HG03108 (cell line): ENCODE measurements around the gene SLC6A1.

Source experiments
- ATAC-seq: cut with Tn5 transposase; IDR thresholded peaks from one replicate; pipeline ENCODE4 v1.9.1; 2021; ENCODE audit warnings: moderate library complexity; ENCODE audit not compliant: unreplicated experiment

Gene SLC6A1

DNA sequence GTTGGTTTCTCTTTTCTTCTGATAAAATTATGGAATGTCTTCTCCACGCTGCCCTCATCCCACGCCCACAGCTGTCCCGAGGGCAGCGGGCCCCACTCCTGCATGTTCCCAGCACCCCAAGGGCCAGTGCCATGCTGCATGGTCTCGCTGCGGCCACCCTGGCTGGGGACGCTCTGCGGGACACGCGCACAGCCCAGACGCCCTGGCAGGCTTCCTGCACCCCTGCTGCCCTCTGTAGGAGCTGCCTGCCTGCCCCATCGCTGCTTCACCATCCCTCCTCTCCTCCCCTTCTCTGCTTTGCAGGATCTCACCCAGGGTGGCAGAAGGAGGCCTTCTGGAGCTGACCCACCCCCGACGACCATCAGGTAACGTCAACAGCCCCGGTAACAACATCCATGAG lies 22.8 kb downstream of the SLC6A1 start:
- ATAC-seq: no peak

DNA sequence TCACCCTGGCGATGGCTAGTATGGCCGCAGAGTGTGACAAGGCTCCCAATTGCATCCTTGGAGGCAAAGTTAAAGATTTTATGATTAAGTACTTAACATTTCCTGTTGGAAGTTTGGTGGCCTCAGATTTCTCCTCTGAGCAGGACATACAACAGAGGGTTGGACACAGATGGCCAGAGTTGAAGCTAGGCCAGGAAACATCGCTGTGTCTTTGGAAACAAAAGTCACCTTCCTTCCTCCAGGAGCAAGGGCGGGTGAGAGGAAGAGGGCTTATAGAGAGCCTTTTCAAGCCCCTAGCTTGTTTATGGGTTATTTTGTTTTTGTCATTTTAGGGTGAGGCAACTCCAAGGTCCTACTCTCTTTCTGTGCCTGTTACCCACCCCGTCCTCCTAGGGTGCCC lies 24.2 kb downstream of the SLC6A1 start:
- ATAC-seq: no peak

DNA sequence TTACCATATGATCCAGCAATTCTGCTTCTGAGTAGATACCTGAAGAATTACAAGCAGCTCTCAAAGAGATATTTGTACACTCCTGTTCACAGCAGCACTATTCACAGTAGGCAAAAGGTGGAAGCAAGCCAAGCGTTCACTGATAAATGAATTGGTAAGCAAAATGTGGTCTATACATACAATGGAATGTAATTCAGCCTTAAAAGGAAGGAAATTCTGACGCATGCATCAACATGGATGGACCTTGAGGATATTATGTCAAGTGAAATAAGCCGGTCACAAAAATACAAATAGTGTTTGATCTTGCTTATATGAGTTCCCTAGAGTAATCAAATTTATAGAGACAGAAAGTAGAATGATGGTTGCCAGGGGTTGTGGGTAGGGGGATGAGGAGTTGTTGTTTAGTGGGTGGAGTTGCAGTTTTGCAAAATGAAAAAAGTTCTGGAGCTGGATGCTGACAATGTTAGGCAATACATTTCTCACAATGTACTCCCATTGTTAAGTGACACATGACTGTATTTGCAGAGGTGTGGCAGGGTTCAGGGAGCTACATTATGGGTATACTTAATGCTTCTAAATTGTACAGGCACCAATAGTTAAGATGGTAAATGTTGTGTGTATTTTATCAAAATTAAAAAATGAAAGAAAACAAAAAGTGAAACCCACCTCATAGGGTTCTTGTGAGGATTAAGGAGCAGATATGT lies 26.7 kb downstream of the SLC6A1 start:
- ATAC-seq: no peak

DNA sequence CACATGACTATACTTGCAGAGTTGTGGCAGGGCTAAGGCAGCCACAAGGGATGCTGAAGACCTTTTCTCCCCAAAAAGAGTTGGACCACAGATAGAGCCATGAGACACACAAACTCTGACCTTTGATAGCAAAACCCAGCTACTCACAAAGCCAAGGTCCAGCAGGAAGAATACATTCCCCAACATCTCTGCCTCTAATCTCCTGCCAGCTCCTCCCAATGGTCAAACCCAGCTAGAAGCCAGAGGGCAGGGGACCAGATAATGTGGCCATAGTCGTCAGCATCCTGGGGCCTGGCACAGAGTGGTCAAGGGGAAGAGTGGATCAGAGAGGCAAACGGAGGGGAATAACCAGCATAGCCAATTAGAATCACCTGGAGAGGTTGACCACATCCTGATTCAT lies 28.2 kb downstream of the SLC6A1 start:
- ATAC-seq: no peak

DNA sequence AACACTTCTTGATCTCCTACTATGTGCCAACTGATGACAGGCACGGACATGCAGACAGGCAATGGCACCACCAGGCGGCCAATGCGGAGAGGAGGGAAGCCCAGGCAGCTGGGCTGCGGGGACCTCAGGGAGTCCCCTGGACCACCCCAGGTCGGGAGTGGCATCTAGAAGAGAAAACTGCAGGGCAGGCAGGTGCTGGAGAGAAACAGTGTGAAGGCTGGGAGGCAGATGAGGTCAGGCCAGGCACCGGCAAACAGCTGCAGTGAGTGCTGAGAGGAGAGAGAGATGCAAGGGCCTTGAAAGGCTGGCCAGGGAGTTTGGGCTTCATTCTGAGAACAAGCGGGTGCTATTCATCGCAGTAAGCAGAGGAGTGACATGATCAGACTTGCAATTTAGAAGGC lies 29.1 kb downstream of the SLC6A1 start:
- no peak for ATAC-seq

DNA sequence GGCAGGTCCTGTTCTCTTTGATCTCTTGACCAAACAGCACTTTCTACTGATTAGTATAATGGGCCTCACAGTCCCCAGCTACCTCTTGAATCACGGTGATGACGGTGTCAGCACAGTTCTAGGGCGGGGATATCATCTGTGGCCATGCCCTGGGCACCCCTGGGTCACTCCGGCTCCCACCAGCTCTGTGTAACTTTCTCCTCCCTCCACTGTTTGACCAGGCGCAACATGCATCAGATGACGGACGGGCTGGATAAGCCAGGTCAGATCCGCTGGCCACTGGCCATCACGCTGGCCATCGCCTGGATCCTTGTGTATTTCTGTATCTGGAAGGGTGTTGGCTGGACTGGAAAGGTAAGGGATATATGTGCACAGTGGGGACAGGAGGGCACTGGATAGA lies 29.6 kb downstream of the SLC6A1 start:
- ATAC-seq: no peak

DNA sequence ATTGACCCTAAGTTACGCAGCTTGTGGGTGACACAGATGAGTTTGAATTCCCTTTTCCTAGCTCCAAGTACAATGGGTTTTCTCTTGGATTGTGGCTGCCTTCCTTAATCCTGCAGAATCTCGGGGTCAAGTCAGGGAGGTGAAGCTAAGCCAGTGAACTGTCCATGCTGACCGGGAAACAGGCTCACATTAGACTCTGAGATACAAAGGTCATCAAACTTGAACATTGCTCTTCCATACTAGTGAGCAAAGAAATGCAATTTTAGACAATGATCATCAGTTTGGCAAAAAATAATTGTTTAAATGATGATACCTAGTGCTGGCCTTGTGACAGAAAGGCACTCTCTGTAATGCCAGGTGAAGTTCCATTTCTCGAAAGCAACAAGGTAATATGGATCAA lies 31.6 kb downstream of the SLC6A1 start:
- no peak for ATAC-seq

DNA sequence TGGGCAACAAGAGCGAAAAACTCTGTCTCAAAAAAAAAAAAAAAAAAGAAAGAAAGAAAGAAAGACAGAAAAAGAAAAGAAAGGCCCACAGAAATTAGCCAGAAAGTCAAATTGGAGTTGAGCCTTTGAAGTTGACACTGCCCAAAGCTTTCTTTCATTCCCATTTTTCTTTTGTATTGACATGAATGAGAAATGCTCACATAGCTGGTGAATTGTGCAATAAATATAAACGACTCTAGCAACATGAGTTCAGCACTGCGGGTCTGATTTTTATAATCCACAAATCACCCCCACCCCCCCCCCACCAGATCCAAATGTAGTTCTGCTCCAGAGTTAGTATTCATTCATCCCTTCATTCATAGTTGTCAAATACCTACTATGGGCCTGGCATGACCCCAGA lies 37.4 kb downstream of the SLC6A1 start:
- no peak for ATAC-seq

DNA sequence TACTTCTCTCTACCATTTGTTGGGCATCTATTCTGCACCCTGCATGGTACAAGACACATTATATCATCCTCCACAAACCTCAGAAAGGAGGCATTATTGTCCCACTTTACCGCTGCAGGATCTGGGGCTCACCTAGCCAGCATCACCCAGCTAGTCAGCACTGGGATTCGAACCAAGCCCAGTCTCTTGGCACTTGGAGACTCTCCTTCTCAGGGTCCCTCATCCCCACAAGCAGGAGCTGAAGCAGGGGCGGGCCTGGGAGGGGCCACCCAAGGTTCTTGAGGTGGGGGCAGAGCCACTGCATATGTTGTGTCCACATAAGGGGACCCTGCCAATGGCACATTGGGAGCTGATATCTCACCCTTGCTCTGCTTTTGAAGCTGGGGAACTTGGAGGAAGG lies 41.3 kb downstream of the SLC6A1 start:
- no peak for ATAC-seq

DNA sequence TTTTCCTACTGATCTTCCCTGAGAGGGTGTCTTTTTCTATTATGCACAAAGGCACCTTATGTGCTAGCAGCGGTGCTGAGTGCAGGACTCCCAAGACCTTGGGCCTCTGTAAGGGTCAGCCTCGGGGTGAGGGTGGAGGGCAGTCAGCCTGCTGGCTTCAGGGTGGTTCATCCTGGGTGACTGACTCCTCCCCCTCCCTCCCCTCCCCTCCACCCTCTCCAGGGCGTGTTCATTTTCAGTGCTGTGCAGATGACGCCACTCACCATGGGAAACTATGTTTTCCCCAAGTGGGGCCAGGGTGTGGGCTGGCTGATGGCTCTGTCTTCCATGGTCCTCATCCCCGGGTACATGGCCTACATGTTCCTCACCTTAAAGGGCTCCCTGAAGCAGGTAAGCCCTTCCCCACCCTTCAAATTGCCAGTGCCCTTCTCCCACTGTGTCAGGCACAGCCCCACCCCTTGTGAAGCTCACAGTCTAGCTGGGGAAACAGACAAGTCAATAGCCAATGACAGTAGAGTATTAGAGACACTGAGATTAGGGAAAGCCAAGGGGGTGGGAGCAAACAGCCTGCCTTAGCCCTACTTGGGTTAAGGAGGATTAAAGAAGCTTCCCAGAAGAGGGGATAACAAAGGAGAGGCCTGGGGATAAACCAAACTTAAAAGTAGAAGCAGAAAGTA lies 41.9 kb downstream of the SLC6A1 start:
- no peak for ATAC-seq

DNA sequence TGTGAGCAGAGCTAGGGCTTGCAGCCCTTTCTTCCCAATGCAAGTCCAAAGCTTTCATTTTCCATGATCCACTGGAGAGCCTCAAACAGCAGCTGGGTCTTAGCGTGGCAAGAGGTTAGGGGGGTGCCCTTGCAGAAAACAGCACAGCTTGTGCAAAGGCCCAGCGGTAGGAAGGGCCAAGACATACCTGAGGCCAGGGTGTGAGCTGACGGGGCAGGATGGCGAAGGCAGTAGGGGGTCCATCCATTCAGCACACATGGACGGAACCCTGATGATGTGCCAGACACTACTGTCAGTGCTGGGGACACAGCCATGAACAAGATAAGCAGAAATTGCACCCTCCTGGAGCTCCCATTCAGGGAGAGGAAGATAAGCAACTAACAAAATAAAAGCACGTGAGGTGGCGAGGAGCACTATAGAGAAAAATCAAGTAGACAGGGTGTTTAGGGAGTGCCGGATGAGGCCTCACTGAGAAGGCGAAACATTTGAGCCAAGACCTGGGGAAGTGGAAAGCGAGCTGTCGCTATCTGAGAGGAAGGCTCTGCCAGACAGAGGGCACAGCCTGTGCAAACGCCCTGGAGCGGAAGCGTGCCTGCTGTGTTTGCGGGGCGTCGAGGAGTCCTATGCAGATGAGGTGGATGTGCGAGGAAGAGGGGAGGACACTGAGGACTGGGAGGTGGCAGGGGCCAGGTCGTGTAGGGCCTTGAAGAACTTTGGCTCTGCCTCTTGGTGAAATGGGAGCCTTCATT lies 43.4 kb downstream of the SLC6A1 start:
- ATAC-seq: no peak

DNA sequence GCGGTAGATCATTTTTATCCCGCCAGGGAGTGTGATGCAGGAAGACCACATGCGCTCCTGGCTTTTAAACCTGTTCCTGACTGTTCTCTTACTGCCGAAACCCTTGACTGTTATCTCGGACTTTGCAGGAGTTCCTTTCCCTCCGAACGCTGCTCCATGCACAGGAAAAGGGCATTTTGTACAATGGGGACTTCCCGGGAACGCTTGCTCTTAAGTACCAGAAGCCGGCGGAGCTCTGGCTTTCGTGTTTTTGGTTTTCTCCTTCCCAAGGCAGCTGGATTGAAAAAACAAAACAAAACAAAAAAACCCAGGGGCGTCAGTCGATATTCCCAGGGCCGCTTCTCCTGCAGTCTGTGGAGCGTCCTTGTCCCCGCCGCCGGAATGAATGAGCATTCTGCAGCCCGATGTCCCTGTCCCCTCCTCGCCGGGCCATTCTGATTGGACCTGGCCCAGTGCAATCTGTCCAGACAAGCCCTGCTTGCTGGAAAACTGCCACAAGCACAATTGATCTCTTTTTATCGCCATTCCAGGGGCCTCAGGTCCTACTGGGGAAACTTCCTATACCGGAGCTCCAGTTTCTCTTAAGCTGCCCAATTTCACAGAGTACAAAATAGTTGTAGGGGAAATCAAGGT lies 44.8 kb downstream of the SLC6A1 start:
- ATAC-seq: no peak

DNA sequence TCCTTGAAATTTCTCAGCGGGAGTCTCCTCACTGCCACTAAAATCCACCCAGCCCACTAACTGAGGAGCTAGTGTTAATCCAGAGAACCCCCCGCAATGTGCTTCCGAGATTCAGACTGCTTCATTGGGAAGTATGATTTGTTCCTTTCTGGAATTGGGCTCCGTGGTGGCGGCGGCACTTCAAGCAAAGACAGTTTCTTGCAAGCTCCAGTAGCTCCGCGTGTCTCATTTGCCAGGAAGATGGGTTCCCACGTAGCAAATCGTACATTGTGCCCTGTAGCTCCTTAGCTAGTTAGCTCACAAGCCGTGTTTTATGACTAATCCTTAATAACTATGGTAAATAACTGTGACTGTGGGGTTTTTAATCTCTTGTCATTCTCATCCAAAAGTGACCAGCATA lies 45.4 kb downstream of the SLC6A1 start:
- ATAC-seq: no peak

DNA sequence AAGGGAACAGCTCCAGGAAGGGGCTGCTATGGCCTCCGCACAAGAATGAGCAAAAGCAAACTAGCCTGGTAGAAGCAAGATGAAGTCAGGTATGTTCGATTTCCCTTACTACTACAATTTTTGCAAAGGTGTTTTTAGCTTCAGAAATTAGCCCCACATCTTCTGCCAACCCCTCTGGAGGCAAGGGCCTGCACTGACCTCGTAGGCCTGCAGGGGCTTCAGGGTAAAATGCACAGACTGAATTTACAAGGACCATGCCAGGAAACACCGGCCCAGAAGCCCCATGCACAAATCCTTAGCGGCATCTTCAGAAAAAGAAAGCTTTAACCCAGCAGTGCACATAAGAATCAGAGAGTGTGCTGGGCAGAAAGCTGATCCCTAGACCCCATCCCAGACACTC lies 53.0 kb downstream of the SLC6A1 start:
- no peak for ATAC-seq

DNA sequence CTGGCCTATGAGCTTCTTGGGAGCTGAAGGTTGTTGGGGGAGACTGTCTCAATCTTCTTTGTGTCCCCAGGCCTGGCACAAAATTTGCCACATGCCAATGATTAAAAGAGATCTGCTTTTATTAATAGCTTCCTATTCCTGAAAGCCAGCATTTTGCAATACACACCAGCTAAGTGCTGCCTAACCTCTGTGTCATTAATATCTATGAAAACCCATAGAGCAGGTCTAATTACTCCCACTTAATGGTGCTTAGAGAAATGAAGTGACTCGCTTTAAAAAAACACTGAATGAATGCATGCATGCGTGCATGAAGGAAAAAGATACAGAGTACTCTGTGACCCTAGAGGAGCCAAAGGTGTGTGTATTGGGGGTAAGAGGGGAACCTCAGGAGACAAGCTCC lies 55.0 kb downstream of the SLC6A1 start:
- no peak for ATAC-seq

DNA sequence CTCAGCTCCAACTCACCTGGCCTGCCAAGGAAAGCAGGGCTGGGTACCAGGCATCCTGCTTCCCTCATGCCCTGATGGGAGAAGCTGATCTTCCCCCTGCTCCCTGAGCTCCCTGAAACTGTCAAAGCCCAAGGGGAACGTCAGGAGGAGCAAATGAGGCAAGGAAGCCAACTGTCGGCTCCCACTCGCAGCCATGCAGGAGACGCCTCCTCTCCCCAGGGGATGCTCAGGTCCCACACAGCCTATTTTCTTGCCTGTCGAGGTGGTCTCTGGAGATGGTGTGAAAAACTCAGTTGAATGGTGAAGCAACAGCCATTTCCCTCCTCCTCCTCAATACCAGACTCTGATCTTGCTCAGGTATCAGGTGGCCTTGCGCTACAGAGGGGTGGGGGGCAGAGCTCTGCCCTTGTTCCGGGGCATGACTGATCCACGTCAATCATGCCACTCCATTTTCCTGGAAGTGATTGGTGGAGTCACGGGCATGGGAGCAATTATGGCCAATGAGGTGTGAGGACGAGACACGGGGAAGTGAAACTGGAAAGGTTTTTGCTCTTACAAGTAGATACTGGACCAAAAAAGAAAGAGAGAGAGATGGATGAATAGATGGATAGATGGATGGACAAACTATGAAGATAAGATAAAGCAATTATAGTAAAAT lies 58.2 kb downstream of the SLC6A1 start:
- ATAC-seq: no peak

DNA sequence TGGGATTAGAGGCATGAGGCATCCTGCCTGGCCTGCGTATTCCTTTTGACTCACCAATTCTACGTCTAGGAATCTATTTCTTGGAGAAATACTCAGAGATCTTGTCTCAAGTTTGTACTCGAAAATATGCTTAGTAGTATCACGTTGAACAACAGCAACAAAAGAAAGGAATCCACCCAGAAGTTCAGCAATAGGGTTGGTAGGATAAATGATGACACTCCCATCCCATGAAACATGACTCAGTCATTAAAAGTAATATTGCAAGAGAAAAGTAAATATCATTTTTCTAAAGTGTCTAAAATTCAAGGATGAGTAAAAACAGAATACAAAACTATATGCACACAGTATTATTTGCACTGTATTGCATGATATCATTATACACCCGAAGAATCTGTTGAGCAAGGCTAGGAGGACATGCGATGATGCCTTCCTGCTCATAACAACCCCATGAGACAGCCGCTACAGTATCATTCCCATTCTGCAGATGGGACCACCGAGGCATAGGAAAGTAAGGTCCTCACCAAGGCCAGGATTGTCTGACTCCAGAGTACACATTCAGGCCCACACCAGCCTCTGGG lies 61.5 kb downstream of the SLC6A1 start:
- ATAC-seq: no peak

DNA sequence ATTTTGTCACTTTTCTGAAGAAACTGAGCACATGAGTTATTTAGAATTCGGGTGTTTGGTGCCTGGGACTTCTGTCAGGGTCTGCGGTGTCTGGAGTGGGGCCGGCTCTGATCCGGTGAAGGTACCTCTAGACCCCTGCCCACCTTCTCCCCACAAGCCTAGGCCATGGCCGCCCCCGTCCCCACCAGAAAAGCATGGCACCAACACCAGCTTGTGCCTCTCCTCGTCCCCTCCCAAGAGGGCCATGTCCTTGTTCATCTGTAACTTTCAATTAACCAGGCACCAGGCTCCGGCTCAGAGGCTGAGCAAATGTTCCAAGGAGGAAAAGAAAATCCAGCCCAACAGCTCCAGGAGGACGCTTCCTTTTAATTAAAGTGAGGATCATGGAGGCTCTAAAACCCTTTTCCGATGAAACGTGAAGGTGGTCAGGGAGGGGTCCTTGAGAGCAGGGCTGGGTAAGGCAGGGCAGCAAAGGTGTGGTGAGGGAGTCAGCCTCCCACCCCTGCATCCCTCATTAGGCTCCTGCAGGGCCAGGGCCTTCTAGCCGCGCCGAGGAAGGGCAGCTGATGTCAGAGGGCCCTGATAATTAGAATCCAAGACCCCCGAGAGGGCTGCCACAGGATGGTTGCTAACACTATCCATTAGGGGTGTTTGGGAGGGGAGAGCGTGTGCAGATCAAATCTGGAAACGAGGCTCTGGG lies 62.3 kb downstream of the SLC6A1 start:
- no peak for ATAC-seq

DNA sequence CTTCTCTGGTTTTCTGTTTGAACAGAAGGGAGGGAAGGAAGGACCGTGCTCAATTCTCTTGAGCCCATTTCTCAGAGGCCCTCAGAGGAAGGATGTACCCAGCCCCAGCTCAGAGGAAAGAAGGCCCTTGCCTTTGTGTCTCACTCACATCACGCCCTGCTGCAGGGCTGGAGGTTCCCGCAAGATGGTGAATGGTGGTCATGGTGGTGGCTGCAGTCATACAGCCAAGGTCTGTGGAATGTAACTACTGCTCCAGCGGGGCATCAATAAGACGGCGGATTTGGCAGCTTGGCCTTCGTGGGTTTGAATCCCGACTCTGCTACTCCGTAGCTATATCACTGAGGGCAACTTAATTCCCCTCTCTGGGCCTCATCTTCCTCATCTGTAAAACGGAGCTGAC lies 62.9 kb downstream of the SLC6A1 start:
- no peak for ATAC-seq

DNA sequence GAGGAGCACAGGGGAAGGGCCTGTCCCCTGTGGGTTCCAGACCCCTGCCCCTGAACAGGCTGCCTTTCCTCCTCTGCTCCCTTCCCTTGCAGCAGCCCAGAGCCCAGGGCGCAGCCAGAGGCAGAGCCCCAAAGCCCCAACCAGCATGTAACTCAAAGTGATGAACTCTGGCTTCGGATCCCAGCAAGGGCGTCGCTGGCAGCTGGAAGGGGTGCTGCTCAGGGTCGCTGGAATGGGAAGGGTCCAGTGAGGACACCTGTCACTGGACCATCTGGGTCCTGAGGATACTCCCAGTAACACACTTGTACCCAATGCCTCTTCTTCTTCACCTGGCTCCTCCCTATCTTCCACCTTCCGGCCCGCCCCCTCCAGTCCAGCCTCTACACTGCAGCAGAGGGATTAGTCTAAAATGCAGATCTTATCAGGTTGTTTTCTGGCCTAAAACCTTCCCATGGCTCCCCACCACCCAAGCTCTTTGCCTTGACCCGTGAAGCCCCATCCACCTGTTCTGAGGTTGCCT lies 64.0 kb downstream of the SLC6A1 start:
- ATAC-seq: no peak
